ENCODE data around the gene OOSP4B.
"Not testable (repeated sequence)": the region's sequence is repeated elsewhere in the genome, so short reads cannot be mapped to it uniquely, and the experiment has no call there.

Gene OOSP4B

DNA sequence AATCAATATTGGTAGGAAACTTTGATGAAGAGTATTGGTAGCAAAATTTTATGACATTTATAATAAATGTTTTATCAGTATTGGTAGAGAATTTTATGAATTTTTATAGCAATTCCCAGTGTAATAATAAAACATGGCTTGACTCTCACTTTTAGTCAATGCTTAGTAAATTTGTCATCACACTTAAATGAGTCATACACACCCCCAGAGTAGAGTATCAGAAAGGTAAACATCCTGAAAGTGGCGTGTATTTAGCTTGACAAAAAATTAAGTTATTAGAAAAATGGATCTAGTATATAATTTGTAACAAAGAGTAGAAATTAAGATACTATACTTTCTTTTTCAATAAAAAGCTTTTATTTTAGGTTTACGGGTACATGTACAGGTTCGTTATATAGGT is 42.1 kb downstream of the OOSP4B start:
- FAIRE-seq (no peak), DNase-seq (ENCODE audit: extremely low spot score, insufficient read length, low read depth) (no peak)

DNA sequence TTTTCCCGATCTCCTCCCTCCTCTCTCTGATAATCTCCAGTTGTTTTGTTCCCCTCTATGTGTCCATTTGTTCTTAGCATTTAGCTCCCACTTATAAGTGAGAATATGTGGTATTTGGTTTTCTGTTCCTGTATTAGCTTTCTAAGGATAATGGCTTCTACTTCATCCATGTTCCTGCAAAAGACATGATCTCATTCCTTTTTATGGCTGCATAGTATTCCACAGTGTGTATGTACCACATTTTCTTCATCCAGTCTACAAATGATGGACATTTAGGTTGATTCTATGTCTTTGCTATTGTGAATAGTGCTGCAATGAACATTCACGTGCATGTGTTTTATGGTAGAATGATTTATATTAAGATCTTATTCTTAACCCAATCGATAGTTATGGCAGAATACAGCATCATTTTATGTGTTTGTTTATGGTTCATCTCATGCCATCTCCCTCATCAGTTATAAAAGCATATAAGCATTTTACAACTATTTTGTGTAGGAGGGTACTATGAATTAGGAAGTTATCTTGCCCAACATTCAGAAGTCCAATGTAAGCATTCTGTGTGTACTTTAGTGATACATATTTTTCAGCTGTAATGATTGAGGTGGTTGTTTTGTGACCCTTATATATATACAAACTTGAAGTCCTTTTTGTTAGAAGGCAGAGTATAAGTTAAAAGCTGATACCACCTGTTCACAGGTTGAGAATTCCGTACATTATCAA is 42.7 kb downstream of the OOSP4B start:
- no peak for FAIRE-seq
- DNase-seq (ENCODE audit: extremely low spot score, insufficient read length, low read depth) = no peak

DNA sequence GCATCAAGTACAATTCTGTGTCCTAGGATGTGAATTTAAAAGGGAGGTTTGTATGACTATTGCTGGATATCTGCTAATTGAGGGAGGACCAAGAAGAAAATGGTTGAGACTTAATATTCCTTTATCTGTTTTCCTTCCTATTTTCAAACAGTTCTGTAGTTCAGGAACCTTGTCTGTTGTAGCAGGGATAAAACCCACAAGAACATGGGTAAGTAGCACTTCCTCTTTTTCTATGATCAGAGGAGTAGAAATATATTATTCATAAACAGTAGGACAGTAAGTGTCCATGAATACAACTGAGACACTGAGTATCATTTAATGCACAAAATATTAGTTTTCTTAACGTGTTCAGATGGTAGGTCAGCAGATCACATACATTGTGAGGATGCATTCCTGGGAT is 47.1 kb downstream of the OOSP4B start:
- FAIRE-seq = no peak
- DNase-seq (ENCODE audit: extremely low spot score, insufficient read length, low read depth) = no peak

DNA sequence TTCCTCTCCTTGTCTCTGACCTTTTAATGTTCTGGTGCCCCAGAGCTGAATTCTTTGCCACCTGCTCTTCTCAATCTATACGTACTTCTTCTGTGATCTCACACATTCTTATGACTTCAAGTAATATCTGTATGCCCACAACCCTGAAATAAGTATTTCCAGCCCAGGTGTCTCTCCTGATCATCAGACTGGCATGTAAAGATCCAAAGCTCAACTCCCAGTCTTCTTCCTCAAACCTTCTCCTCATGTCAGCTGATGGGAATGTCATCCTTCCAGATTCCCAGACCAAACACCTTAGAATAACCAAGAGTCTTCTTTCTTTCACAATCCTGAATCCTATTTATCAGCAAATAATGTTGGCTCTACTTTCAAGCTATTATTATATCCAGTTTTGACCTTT is 48.8 kb downstream of the OOSP4B start:
- DNase-seq (ENCODE audit: extremely low spot score, insufficient read length, low read depth) = no peak
- FAIRE-seq = no peak

DNA sequence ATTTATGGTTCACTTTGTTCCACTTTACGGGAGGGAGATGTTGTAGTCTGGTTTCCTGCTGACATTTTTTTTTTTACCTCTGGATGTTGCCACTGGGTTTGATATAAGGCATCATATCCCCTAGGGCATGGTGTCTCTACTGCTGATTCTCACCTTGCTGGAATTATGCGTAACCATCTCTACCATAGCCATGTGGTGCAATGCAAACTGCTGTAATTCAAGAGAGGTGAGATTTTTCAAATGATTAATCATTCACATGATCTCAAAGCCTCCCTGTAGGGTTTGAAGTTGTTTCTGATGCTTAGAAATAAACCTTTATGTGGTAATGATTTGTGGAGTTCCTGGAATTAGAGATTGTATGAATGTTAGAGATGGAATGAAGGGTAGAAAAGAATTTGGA is 52.5 kb downstream of the OOSP4B start:
- DNase-seq (ENCODE audit: extremely low spot score, insufficient read length, low read depth) = no peak
- FAIRE-seq = no peak

DNA sequence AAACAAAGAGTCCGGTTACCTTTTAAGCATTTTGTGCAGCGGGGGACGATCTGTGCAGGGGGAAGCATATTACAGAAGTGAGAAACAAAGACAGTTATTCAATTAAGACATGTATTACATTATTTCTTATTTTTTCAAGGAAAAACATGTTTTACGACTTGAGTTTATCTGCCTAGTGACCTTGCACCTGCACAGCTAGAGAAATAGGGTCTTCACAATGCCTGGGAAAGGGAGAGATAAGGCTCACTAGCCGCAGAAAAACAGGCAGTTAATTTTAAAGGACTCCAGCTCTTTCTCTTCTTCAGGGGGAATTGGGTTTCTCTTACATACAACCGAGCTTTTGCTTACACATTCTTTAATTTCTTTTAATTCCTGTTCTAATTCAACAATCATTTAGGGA is 54.7 kb downstream of the OOSP4B start:
- not testable (repeated sequence) for FAIRE-seq; DNase-seq (ENCODE audit: extremely low spot score, insufficient read length, low read depth)

DNA sequence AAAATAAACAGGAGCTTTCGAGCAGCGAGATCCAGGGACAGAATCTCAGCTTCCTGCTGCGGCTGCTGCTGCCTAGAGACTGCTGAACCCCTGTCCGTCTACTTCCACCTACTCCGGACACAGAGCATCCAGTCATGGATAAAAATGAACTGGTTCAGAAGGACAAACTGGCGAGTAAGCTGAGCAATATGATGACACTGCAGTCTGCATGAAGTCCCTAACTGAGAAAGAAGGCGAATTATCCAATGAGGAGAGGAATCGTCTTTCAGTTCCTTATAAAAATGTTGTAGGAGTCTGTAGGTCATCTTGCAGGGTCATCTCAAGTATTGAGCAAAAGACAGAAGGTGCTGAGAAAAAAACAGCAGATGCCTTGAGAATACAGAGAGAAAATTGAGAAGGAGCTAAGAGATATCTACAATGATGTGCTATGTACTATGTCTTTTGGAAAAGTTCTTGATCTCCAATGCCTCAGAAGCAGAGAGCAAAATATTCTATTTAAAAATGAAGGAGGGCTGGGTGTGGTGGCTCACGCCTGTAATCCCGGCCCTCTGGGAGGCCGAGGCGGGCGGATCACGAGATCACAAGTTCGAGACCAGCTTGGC is 60.3 kb downstream of the OOSP4B start:
- DNase-seq (ENCODE audit: extremely low spot score, insufficient read length, low read depth) = no peak

DNA sequence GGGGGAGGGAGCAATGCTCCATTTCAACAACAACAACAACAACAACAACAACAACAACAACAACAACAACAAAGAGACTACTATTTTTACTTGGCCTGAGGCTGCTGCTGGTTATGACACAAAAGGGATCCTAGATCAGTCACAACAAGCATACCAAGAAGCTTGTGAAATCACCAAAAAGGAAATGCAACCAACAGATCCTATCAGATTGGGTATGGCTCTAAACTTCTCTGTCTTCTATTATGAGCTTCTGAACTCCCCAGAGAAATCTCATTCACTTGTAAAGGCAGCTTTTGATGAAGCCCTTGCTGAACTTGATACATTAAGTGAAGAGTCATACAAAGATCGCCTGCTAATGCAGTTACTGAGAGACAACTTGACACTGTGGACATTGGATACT is 61.0 kb downstream of the OOSP4B start:
- FAIRE-seq (no peak), DNase-seq (ENCODE audit: extremely low spot score, insufficient read length, low read depth) (no peak)

More for the DNA sequence above, 60.3 kb downstream of the OOSP4B start:
- no peak for FAIRE-seq

DNA sequence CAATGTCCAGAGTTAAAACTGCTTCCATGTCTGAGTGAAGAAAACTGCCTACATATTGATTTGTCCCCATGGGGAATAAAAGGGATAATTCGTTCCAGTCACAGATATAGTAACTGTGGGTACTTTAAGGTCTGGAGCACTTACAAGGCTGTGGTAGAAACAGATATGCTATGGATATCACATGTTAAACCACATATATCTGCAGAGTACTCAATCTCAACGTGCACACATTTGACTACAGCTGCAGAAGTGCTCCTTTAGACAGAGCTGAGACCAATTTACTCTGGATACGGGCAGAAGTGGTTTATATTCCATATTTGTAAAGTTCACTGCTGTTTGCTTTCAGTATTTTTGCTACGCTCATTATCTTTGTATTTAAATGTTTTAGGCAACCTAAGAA is 61.8 kb downstream of the OOSP4B start:
- FAIRE-seq (no peak), DNase-seq (ENCODE audit: extremely low spot score, insufficient read length, low read depth) (no peak)

DNA sequence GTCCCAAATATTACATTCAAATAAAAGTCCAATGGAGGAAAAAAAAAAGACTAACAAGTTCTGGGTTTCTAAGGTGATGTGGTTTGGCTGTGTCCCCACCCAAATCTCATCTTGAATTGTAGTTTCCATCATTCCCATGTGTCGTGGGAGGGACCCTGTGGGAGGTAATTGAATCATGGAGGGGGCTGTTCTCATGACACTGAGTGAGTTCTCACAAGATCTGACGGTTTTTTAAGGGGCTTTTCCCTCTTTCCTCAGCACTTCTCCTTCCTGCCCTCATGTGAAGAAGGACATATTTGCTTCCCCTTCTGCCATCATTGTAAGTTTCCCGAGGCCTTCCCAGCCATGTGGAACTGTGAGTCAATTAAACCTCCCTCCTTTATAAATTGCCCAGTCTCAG is 63.6 kb downstream of the OOSP4B start:
- FAIRE-seq (no peak), DNase-seq (ENCODE audit: extremely low spot score, insufficient read length, low read depth) (no peak)
